Measurements from ENCODE around the gene FAM120B. TPM values are rescaled to one million over a fixed set of nuclear protein-coding genes. Genes with fewer than 3 reads are reported as not detected.

Gene FAM120B
- total RNA-seq, 1 donor from 2014 or later = 27.4 TPM

- DNase-seq (ENCODE audit: low spot score) = no peak
- intact Hi-C loops (cut with DNase I) = no loop called here
These were observed 117.5 kb downstream of the FAM120B start for GRCh38 chr6:170423814-170424603.

GRCh38 chr6:170424604-170425126 lies 118.1 kb downstream of the FAM120B start:
- no peak for DNase-seq (ENCODE audit: low spot score)
- intact Hi-C loops (cut with DNase I) = no loop called here

GRCh38 chr6:170429450-170429849 lies 122.9 kb downstream of the FAM120B start:
- DNase-seq (ENCODE audit: low spot score) = no peak
- intact Hi-C loops (cut with DNase I) = no loop called here

GRCh38 chr6:170433163-170434116 lies 126.9 kb downstream of the FAM120B start:
- no peak for DNase-seq (ENCODE audit: low spot score)

GRCh38 chr6:170434117-170434820 lies 127.7 kb downstream of the FAM120B start:
- no peak for DNase-seq (ENCODE audit: low spot score)
- intact Hi-C loops (cut with DNase I) = no loop called here

More at GRCh38 chr6:170433163-170434116, 126.9 kb downstream of the FAM120B start:
- intact Hi-C loops (cut with DNase I) = no loop called here

- DNase-seq (ENCODE audit: low spot score) = no peak
- intact Hi-C loops (cut with DNase I) = no loop called here
These were observed 128.2 kb downstream of the FAM120B start for GRCh38 chr6:170434821-170435155.

GRCh38 chr6:170435766-170436165 lies 129.2 kb downstream of the FAM120B start:
- no peak for DNase-seq (ENCODE audit: low spot score)
- intact Hi-C loops (cut with DNase I) = no loop called here

- DNase-seq (ENCODE audit: low spot score) = no peak
- intact Hi-C loops (cut with DNase I) = no loop called here
These were observed 129.8 kb downstream of the FAM120B start for GRCh38 chr6:170436209-170436809.

GRCh38 chr6:170437719-170438401 lies 131.3 kb downstream of the FAM120B start:
- DNase-seq (ENCODE audit: low spot score) = no peak
- intact Hi-C loops (cut with DNase I) = no loop called here

- intact Hi-C loops (cut with DNase I) = no loop called here
- DNase-seq (ENCODE audit: low spot score) = peak; percentile 78
These were observed 131.8 kb downstream of the FAM120B start for GRCh38 chr6:170438402-170438753.

GRCh38 chr6:170438861-170439260 lies 132.3 kb downstream of the FAM120B start:
- intact Hi-C loops (cut with DNase I) = no loop called here
- DNase-seq (ENCODE audit: low spot score) = peak; percentile 44

GRCh38 chr6:170439366-170440361 lies 133.1 kb downstream of the FAM120B start:
- intact Hi-C loops (cut with DNase I) = no loop called here
- DNase-seq (ENCODE audit: low spot score) = peak; percentile 70

- DNase-seq (ENCODE audit: low spot score) = peak; percentile 72
- intact Hi-C loops (cut with DNase I) = no loop called here
These were observed 133.9 kb downstream of the FAM120B start for GRCh38 chr6:170440437-170440836.

- intact Hi-C loops (cut with DNase I) = no loop called here
These were observed 134.8 kb downstream of the FAM120B start for GRCh38 chr6:170441316-170441715.

GRCh38 chr6:170442596-170442995 lies 136.0 kb downstream of the FAM120B start:
- no peak for DNase-seq (ENCODE audit: low spot score)
- intact Hi-C loops (cut with DNase I) = no loop called here

More at GRCh38 chr6:170441316-170441715, 134.8 kb downstream of the FAM120B start:
- no peak for DNase-seq (ENCODE audit: low spot score)

- intact Hi-C loops (cut with DNase I) = no loop called here
- DNase-seq (ENCODE audit: low spot score) = peak; percentile 58
These were observed 136.6 kb downstream of the FAM120B start for GRCh38 chr6:170443151-170443662.

- intact Hi-C loops (cut with DNase I) = no loop called here
- no peak for DNase-seq (ENCODE audit: low spot score)
These were observed 137.6 kb downstream of the FAM120B start for GRCh38 chr6:170444056-170444591.

Measured in cardiac septum (tissue), 1 donor.